ENCODE data around the gene FGF8. TPM values are rescaled to one million over a fixed set of nuclear protein-coding genes. Genes with fewer than 3 reads are reported as not detected.

FGF8 gene
- total RNA-seq, 4 donors from 2014 or later = not detected

- no peak for DNase-seq (ENCODE audit: low spot score in 2 of 2)
- Histone ChIP-seq H3K27ac (no peak overlapping the region), H3K4me3 (no peak overlapping the region), H3K4me1 (no peaks in the 10 kb centered on the region), H3K9me3 (no peaks in the 10 kb centered on the region), H3K36me3 (no peaks in the 10 kb centered on the region), H3K27me3 (peaks cover 0 to 17% of the 10 kb centered on the region in 2 donors)
- TF ChIP-seq EP300 (IDR thresholded peaks at IDR 0.05) (no peak), POLR2A (IDR thresholded peaks at IDR 0.05) (no peak), CTCF (IDR thresholded peaks at IDR 0.05) (no peak)
- WGBS, 2 donors = 67 to 72% methylated on average over 3 of the region's 3 CpGs
Observed at GRCh38 chr10:101736666-101737065, 39.2 kb downstream of the FGF8 start.

GRCh38 chr10:101732096-101732495 is 43.8 kb downstream of the FGF8 start:
- peaks cover 0 to 10% of the 10 kb centered on the region in 2 donors for H3K27me3 ChIP-seq
- no peak overlapping the region for H3K4me3 ChIP-seq
- no peak overlapping the region for H3K27ac ChIP-seq
- no peaks in the 10 kb centered on the region for H3K36me3 ChIP-seq
- no peaks in the 10 kb centered on the region for H3K9me3 ChIP-seq
- TF ChIP-seq POLR2A (IDR thresholded peaks at IDR 0.05) (no peak), CTCF (IDR thresholded peaks at IDR 0.05) (no peak), EP300 (IDR thresholded peaks at IDR 0.05) (no peak)
- DNase-seq (ENCODE audit: low spot score in 2 of 2) = no peak
- 55 to 60% methylated on average over 1 of the region's 1 CpG for WGBS, 2 donors
- H3K4me1 ChIP-seq = no peaks in the 10 kb centered on the region

- WGBS, 2 donors = 55 to 67% methylated on average over 2 of the region's 2 CpGs
- Histone ChIP-seq H3K4me3 (no peak overlapping the region), H3K27ac (no peak overlapping the region), H3K4me1 (no peaks in the 10 kb centered on the region), H3K27me3 (no peaks in the 10 kb centered on the region), H3K36me3 (no peaks in the 10 kb centered on the region), H3K9me3 (no peaks in the 10 kb centered on the region)
- DNase-seq (ENCODE audit: low spot score in 2 of 2) = no peak
- no peak for TF ChIP-seq CTCF (IDR thresholded peaks at IDR 0.05)
- no peak for TF ChIP-seq EP300 (IDR thresholded peaks at IDR 0.05)
- TF ChIP-seq POLR2A (IDR thresholded peaks at IDR 0.05) = no peak
Observed at GRCh38 chr10:101726115-101726387, 49.9 kb downstream of the FGF8 start.

GRCh38 chr10:101725296-101726114 is 50.4 kb downstream of the FGF8 start:
- WGBS, 2 donors = 41 to 48% methylated on average over 8 of the region's 8 CpGs
- H3K4me3 ChIP-seq = no peak overlapping the region
- DNase-seq (ENCODE audit: low spot score in 2 of 2) = no peak
- TF ChIP-seq EP300 (IDR thresholded peaks at IDR 0.05) = no peak
- no peak for TF ChIP-seq CTCF (IDR thresholded peaks at IDR 0.05)
- no peak for TF ChIP-seq POLR2A (IDR thresholded peaks at IDR 0.05)
- no peaks in the 10 kb centered on the region for H3K36me3 ChIP-seq
- no peaks in the 10 kb centered on the region for H3K9me3 ChIP-seq
- no peaks in the 10 kb centered on the region for H3K4me1 ChIP-seq
- H3K27me3 ChIP-seq = peaks cover 0 to 1% of the 10 kb centered on the region in 2 donors
- no peak overlapping the region for H3K27ac ChIP-seq

- no peaks in the 10 kb centered on the region for H3K9me3 ChIP-seq
- WGBS, 2 donors = 80 to 89% methylated on average over 2 of the region's 2 CpGs
- peaks cover 0 to 6% of the 10 kb centered on the region in 2 donors for H3K27me3 ChIP-seq
- TF ChIP-seq EP300 (IDR thresholded peaks at IDR 0.05) (no peak), CTCF (IDR thresholded peaks at IDR 0.05) (no peak), POLR2A (IDR thresholded peaks at IDR 0.05) (no peak)
- no peak for DNase-seq (ENCODE audit: low spot score in 2 of 2)
- H3K27ac ChIP-seq = no peak overlapping the region
- no peak overlapping the region for H3K4me3 ChIP-seq
- no peaks in the 10 kb centered on the region for H3K36me3 ChIP-seq
- H3K4me1 ChIP-seq = no peaks in the 10 kb centered on the region
Observed at GRCh38 chr10:101724446-101724845, 51.5 kb downstream of the FGF8 start.

All from tibial nerve (tissue), 4 donors.